KMS-11 (cell line): ENCODE measurements around the gene ELP1.

Source experiments
- H2AFZ ChIP-seq: fragments of 200-600 bp; sonication (generic); 2 replicates; pipeline ENCODE4 v1.6.1; 2016; ENCODE audit warnings: antibody characterized with exemption, mixed run types, low read depth
- H3K27ac ChIP-seq: fragments of 200-600 bp; sonication (generic); 2 replicates; pipeline ENCODE4 v1.6.1; 2016; ENCODE audit warnings: mild to moderate bottlenecking, mixed run types
- H3K27me3 ChIP-seq: fragments of 200-600 bp; sonication (generic); 2 replicates; pipeline ENCODE4 v1.6.1; 2017; ENCODE audit warnings: mild to moderate bottlenecking, low read depth, mixed run types, moderate library complexity; ENCODE audit not compliant: insufficient read depth
- H3K36me3 ChIP-seq: fragments of 200-600 bp; sonication (generic); 2 replicates; pipeline ENCODE4 v1.6.1; 2017; ENCODE audit warnings: mild to moderate bottlenecking, mixed run types; ENCODE audit not compliant: insufficient read depth
- H3K4me1 ChIP-seq: fragments of 200-600 bp; sonication (generic); 2 replicates; pipeline ENCODE4 v1.6.1; 2016; ENCODE audit warnings: mild to moderate bottlenecking, low read depth, mixed run types; ENCODE audit not compliant: poor library complexity, severe bottlenecking
- H3K4me2 ChIP-seq: fragments of 200-600 bp; sonication (generic); 2 replicates; pipeline ENCODE4 v1.7.0; 2016; ENCODE audit warnings: mild to moderate bottlenecking, mixed run types
- H3K4me3 ChIP-seq: fragments of 200-600 bp; sonication (generic); IDR thresholded peaks from 2 replicates; pipeline ENCODE4 v1.6.1; 2017; ENCODE audit warnings: low read depth, low read length, mixed read lengths; ENCODE audit not compliant: insufficient read depth
- H3K79me2 ChIP-seq: fragments of 200-600 bp; sonication (generic); 2 replicates; pipeline ENCODE4 v1.6.1; 2016; ENCODE audit warnings: low read depth, mixed run types; ENCODE audit not compliant: insufficient read depth
- H3K9ac ChIP-seq: fragments of 200-600 bp; sonication (generic); 2 replicates; pipeline ENCODE4 v1.6.1; 2016; ENCODE audit warnings: mild to moderate bottlenecking, mixed run types
- H4K20me1 ChIP-seq: fragments of 200-600 bp; sonication (generic); 2 replicates; pipeline ENCODE4 v1.6.1; 2016; ENCODE audit warnings: mild to moderate bottlenecking, mixed run types; ENCODE audit not compliant: insufficient read depth
- TF ChIP-seq, protein P1 (sequence below): fragments of 200-600 bp; sonication (generic); conservative IDR thresholded peaks from 2 replicates; pipeline ENCODE4 v1.6.1; 2017; ENCODE audit warnings: low read depth, mild to moderate bottlenecking, antibody characterized with exemption, low read length, moderate library complexity, mixed read lengths

The ELP1 gene

DNA sequence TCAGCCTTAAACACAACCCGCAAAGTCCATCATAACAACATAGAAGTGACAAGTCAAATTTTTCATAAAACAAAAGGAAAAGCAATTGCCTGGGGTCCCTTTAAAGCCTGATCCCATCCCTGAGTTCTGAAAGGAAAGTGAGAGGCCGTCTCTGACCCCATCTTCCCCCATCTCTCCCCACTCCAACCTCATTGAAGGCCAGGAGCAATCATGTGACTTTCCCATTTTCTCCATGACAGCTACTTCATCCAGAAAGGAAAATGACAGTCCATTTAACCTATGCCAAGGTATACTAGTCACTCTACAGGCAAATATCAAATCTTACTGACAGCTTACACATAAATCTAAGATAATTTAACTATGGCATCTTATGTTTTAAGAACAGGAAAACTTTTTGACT, 56.4 kb downstream of the ELP1 start:
- no peak overlapping the region for H2AFZ ChIP-seq
- H3K4me3 ChIP-seq: no peak overlapping the region
- no peak overlapping the region for H3K4me2 ChIP-seq
- TF ChIP-seq, protein P1, sequence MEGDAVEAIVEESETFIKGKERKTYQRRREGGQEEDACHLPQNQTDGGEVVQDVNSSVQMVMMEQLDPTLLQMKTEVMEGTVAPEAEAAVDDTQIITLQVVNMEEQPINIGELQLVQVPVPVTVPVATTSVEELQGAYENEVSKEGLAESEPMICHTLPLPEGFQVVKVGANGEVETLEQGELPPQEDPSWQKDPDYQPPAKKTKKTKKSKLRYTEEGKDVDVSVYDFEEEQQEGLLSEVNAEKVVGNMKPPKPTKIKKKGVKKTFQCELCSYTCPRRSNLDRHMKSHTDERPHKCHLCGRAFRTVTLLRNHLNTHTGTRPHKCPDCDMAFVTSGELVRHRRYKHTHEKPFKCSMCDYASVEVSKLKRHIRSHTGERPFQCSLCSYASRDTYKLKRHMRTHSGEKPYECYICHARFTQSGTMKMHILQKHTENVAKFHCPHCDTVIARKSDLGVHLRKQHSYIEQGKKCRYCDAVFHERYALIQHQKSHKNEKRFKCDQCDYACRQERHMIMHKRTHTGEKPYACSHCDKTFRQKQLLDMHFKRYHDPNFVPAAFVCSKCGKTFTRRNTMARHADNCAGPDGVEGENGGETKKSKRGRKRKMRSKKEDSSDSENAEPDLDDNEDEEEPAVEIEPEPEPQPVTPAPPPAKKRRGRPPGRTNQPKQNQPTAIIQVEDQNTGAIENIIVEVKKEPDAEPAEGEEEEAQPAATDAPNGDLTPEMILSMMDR: no peak
- no peaks in the 10 kb centered on the region for H3K79me2 ChIP-seq
- no peak overlapping the region for H3K9ac ChIP-seq
- H3K36me3 ChIP-seq: peaks cover 2% of the 10 kb centered on the region; the same call in 1 of the 2 replicates
- no peaks in the 10 kb centered on the region for H3K4me1 ChIP-seq
- H3K27ac ChIP-seq: no peak overlapping the region
- H3K27me3 ChIP-seq: no peaks in the 10 kb centered on the region
- no peaks in the 10 kb centered on the region for H4K20me1 ChIP-seq

DNA sequence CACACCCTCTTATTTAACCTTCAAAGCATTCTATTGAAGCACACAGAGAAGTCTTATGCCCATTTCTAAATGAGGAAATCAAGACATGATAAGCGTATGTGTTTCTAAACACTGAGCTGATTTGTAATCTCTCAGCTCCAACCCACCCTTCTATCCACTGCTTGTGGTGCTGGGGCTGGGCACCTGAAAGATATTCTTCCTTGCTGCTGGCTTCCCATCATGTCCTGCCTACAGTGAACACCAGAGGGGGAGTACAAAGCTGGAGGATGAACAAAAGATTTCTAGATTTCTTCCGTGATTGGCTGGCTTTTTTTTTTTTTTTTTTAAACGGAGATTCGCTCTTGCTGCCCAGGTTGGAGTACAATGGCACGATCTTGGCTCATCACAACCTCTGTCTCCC, 57.5 kb downstream of the ELP1 start:
- Histone ChIP-seq H3K9ac (no peak overlapping the region), H3K4me2 (no peak overlapping the region), H4K20me1 (no peaks in the 10 kb centered on the region), H3K36me3 (peaks cover 2% of the 10 kb centered on the region; the same call in 1 of the 2 replicates), H2AFZ (no peak overlapping the region), H3K27me3 (no peaks in the 10 kb centered on the region), H3K27ac (no peak overlapping the region), H3K4me1 (no peaks in the 10 kb centered on the region), H3K79me2 (no peaks in the 10 kb centered on the region), H3K4me3 (no peak overlapping the region)
- TF ChIP-seq, protein P1: no peak

GRCh38 chr9:108874058-108874788, 59.7 kb downstream of the ELP1 start:
- TF ChIP-seq, protein P1: no peak
- H2AFZ ChIP-seq: no peak overlapping the region
- no peaks in the 10 kb centered on the region for H3K79me2 ChIP-seq
- no peaks in the 10 kb centered on the region for H4K20me1 ChIP-seq
- no peak overlapping the region for H3K9ac ChIP-seq
- no peak overlapping the region for H3K4me2 ChIP-seq
- H3K4me1 ChIP-seq: no peaks in the 10 kb centered on the region
- H3K36me3 ChIP-seq: peaks cover 2% of the 10 kb centered on the region; the same call in 1 of the 2 replicates
- no peak overlapping the region for H3K4me3 ChIP-seq
- H3K27me3 ChIP-seq: no peaks in the 10 kb centered on the region
- no peak overlapping the region for H3K27ac ChIP-seq

- TF ChIP-seq, protein P1: no peak
- H3K4me1 ChIP-seq: no peaks in the 10 kb centered on the region
These were observed 64.7 kb downstream of the ELP1 start for GRCh38 chr9:108869092-108869725.

More at GRCh38 chr9:108869092-108869725, 64.7 kb downstream of the ELP1 start:
- H3K27me3 ChIP-seq: no peaks in the 10 kb centered on the region
- H3K4me2 ChIP-seq: no peak overlapping the region
- no peaks in the 10 kb centered on the region for H3K79me2 ChIP-seq
- H3K36me3 ChIP-seq: no peaks in the 10 kb centered on the region; the same call in 1 of the 2 replicates
- no peak overlapping the region for H3K4me3 ChIP-seq
- H3K27ac ChIP-seq: no peak overlapping the region
- no peaks in the 10 kb centered on the region for H4K20me1 ChIP-seq
- H3K9ac ChIP-seq: no peak overlapping the region
- H2AFZ ChIP-seq: no peak overlapping the region
